ENCODE results near the gene CHCHD3.
A peak's percentile ranks its signal among the peaks of the same experiment; 100 is the strongest.

GRCh38 chr7:132930881-132931280, 151.0 kb downstream of the CHCHD3 start:
- TF ChIP-seq CTCF (IDR thresholded peaks at IDR 0.05; ENCODE audit: poor library complexity), result peak; percentile 33
- no peak for TF ChIP-seq EZH2 (IDR thresholded peaks at IDR 0.05; ENCODE audit: borderline replicate concordance)

Measured in hepatocyte (in vitro differentiated cells).